Measurements from ENCODE around the gene PTGER1.
"Not testable (repeated sequence)": the region's sequence is repeated elsewhere in the genome, so short reads cannot be mapped to it uniquely, and the experiment has no call there.

Gene PTGER1

GRCh38 chr19:14473978-14474578, 1.1 kb downstream of the PTGER1 start:
- DNase-seq (ENCODE audit: low read depth), result no peak

- no peak for DNase-seq (ENCODE audit: low read depth)
Observed at GRCh38 chr19:14473073-14473977, 1.8 kb downstream of the PTGER1 start.

GRCh38 chr19:14472202-14472938, 2.8 kb downstream of the PTGER1 start:
- peak; percentile 82 for DNase-seq (ENCODE audit: low read depth)

- DNase-seq (ENCODE audit: low read depth), result no peak
Observed at GRCh38 chr19:14471436-14472187, 3.5 kb downstream of the PTGER1 start.

- DNase-seq (ENCODE audit: low read depth), result no peak
Observed at GRCh38 chr19:14470031-14470876, 4.9 kb downstream of the PTGER1 start.

- no peak for DNase-seq (ENCODE audit: low read depth)
Observed at GRCh38 chr19:14467816-14468215, 7.3 kb downstream of the PTGER1 start.

- DNase-seq (ENCODE audit: low read depth), result no peak
Observed at GRCh38 chr19:14467391-14467790, 7.8 kb downstream of the PTGER1 start.

- no peak for DNase-seq (ENCODE audit: low read depth)
Observed at GRCh38 chr19:14463747-14464146, 11.4 kb downstream of the PTGER1 start.

- DNase-seq (ENCODE audit: low read depth), result not testable (repeated sequence)
Observed at GRCh38 chr19:14462401-14462800, 12.8 kb downstream of the PTGER1 start.

GRCh38 chr19:14460935-14461334, 14.2 kb downstream of the PTGER1 start:
- DNase-seq (ENCODE audit: low read depth), result no peak

- no peak for DNase-seq (ENCODE audit: low read depth)
Observed at GRCh38 chr19:14459703-14460102, 15.5 kb downstream of the PTGER1 start.

- not testable (repeated sequence) for DNase-seq (ENCODE audit: low read depth)
Observed at GRCh38 chr19:14452303-14452702, 22.9 kb downstream of the PTGER1 start.

GRCh38 chr19:14450876-14451275, 24.3 kb downstream of the PTGER1 start:
- no peak for DNase-seq (ENCODE audit: low read depth)

- DNase-seq (ENCODE audit: low read depth), result peak; percentile 67
Observed at GRCh38 chr19:14450168-14450874, 24.8 kb downstream of the PTGER1 start.

GRCh38 chr19:14449321-14449720, 25.8 kb downstream of the PTGER1 start:
- no peak for DNase-seq (ENCODE audit: low read depth)

GRCh38 chr19:14446336-14447036, 28.7 kb downstream of the PTGER1 start:
- no peak for DNase-seq (ENCODE audit: low read depth)

- no peak for DNase-seq (ENCODE audit: low read depth)
Observed at GRCh38 chr19:14443632-14444216, 31.4 kb downstream of the PTGER1 start.

GRCh38 chr19:14442891-14443631, 32.1 kb downstream of the PTGER1 start:
- no peak for DNase-seq (ENCODE audit: low read depth)

Data from stimulated activated CD8-positive, alpha-beta memory T cell treated with anti-CD3 and anti-CD28 coated beads, Interleukin-4, amount 100 ng/mL, for 24 hours (primary cell).